ENCODE results near the gene IBA57.

Gene IBA57

DNA sequence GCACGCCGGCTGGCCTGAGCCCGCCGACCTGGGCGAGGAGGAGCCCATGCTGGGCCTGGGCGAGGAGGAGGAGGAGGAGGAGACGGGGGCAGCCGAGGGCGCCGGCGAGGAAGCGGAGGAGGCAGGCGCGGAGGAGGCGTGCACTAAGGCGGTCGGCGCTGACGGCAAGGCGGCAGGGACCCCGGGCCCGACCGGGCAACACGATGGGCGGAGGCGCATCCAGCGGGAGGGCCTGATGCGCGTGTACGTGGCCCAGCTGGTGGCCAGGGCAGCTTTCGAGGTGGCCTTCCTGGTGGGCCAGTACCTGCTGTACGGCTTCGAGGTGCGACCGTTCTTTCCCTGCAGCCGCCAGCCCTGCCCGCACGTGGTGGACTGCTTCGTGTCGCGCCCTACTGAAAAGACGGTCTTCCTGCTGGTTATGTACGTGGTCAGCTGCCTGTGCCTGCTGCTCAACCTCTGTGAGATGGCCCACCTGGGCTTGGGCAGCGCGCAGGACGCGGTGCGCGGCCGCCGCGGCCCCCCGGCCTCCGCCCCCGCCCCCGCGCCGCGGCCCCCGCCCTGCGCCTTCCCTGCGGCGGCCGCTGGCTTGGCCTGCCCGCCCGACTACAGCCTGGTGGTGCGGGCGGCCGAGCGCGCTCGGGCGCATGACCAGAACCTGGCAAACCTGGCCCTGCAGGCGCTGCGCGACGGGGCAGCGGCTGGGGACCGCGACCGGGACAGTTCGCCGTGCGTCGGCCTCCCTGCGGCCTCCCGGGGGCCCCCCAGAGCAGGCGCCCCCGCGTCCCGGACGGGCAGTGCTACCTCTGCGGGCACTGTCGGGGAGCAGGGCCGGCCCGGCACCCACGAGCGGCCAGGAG, 7.2 kb upstream of the IBA57 start:
- Mint-ChIP-seq H3K27me3 (no peaks in the 10 kb centered on the region), H3K4me3 (no peak overlapping the region), H3K36me3 (ENCODE audit: low read depth) (no peaks in the 10 kb centered on the region), H3K9me3 (no peaks in the 10 kb centered on the region), H3K4me1 (ENCODE audit: low read depth) (peaks cover 34% of the 10 kb centered on the region), H3K27ac (no peak overlapping the region)

DNA sequence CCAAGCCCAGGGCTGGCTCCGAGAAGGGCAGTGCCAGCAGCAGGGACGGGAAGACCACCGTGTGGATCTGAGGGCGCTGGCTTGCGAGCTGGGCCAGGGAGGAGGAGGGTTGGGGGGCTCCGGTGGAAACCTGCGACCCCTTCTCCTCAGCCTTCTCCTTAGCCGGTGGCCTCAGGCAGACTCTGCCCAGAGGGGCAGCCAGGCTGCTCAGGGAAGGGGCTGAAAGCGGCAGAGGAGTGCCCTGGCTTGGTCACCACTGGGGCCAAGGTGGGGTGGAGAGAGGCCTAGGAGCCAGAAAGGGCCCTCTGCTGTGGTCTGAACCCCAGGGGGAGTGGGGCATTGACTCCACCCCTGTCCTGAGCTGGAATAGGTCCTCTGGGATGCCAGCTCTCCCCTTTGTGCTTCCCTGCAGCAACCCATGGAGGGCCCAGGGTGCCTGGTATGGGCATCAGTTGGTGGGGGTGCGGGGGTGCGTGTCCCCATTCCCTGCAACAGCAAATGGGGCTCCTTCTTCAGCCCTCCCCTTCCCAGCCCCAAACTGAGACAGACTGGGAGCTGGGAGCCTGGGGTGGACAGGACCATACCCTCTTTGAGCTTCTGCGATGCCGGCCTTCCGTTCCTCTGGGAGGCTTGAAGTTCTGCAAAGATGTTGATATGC, 6.5 kb upstream of the IBA57 start:
- Mint-ChIP-seq H3K36me3 (ENCODE audit: low read depth) (no peaks in the 10 kb centered on the region), H3K27ac (no peak overlapping the region), H3K9me3 (no peaks in the 10 kb centered on the region), H3K4me3 (no peak overlapping the region), H3K4me1 (ENCODE audit: low read depth) (peaks cover 36% of the 10 kb centered on the region), H3K27me3 (no peaks in the 10 kb centered on the region)

DNA sequence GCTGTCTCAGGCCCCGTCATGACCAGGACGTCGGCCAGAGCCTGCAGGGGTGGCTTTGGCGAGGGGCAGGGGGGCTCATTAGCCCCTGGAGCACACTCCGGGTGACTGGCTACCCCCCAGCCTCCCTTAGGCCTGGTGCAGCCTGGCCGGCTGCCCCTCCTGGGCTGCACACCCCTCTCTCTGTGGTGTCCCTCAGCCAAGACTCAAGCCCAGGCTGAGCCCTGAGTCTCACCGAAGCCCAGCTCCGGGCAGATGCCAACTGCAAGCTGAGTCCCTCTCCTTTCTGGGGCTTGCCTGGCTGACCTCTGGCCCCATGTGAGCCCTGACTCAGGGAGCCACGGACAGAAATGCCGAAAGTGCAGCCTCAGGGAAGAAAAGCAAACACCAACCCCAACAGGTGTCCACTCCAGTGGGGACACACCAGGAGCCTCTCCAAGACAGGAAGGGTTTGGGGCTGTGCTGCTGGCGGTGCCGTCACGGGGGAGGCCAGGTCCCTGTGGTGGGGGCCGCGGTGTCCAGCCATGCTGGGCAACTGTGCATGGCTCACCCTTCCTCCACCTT, 5.3 kb upstream of the IBA57 start:
- Mint-ChIP-seq H3K27ac (no peak overlapping the region), H3K9me3 (no peaks in the 10 kb centered on the region), H3K4me1 (ENCODE audit: low read depth) (peaks cover 38% of the 10 kb centered on the region), H3K27me3 (no peaks in the 10 kb centered on the region), H3K4me3 (no peak overlapping the region), H3K36me3 (ENCODE audit: low read depth) (no peaks in the 10 kb centered on the region)

DNA sequence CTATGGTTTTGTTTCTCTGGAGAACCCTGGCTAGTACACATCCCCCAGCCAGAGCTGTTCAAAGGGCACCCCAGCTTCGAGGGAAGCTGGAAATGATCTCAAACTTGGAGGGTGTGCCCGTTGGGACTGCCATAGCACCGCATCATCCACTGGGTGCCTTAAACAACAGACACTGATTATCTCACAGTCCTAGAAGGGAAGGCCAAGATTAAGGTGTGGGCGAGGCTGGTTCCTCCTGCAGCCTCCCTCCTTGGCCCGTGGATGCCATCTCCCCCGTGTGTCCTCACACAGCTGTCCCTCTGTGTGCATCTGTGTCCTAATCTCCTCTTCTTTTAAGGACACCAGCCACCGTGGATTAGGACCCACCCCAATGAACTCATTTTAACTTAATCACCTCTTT, 4.2 kb upstream of the IBA57 start:
- no peak overlapping the region for H3K4me3 Mint-ChIP-seq
- no peak overlapping the region for H3K27ac Mint-ChIP-seq
- no peaks in the 10 kb centered on the region for H3K27me3 Mint-ChIP-seq
- peaks cover 29% of the 10 kb centered on the region for H3K4me1 Mint-ChIP-seq (ENCODE audit: low read depth)
- H3K9me3 Mint-ChIP-seq, result no peaks in the 10 kb centered on the region
- no peaks in the 10 kb centered on the region for H3K36me3 Mint-ChIP-seq (ENCODE audit: low read depth)

DNA sequence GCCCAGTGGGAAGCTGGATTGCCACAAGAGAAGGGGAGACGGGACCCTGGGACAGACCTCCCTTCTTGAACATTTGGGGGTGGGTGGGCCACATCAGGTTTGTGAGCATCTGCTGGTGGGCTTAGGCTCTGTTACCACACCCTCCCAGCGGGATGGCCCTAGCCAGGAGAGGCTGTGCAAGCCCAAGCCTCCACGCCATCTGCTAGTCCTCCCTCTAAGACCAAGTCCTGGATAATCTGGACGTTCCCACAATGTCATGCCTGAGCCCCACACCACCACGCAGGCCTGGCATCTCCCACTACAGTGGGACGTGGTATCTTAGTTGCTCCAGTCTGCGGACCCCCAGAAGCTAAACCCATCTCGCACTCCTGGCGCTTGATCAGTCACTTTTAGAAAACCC, 3.7 kb upstream of the IBA57 start:
- Mint-ChIP-seq H3K36me3 (ENCODE audit: low read depth) (no peaks in the 10 kb centered on the region), H3K4me1 (ENCODE audit: low read depth) (peaks cover 29% of the 10 kb centered on the region), H3K27me3 (no peaks in the 10 kb centered on the region), H3K4me3 (no peak overlapping the region), H3K27ac (no peak overlapping the region), H3K9me3 (no peaks in the 10 kb centered on the region)

DNA sequence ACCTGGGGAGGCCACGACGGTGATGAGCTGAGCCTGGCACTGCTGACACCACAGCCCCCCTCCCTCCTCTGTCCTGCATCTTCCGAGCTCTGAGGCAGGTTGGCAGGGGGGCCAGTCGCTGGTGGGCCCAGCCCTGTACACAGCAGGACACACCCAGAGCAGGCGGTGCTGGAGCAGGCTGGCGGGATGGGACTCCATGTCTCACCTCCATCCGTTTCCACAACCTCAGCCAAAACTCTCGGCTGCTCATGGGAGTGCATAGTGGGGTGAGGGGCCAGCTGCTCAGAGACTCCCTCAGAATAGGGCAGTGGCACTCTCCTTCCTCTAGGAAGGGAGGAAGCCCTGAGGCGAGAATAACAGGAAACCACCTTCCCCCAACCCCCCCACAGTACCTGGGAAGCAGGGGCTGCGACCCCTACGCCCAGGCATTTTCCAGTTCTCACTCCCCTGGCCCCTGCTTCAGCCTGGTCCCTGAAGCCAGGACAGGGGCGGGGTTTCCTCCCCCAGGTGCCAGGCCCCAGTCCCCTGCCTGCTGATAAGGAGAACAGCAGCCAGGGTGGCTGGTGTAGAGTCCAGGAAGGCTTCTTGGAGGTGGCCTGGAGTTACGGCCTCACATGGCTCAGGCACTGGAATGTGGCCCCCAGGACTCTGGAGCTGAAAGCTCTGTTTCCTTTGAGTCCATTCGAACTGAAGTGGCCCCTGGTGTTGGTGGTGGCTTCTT, 3.2 kb upstream of the IBA57 start:
- H3K4me3 Mint-ChIP-seq, result no peak overlapping the region
- H3K27me3 Mint-ChIP-seq, result no peaks in the 10 kb centered on the region
- H3K9me3 Mint-ChIP-seq, result no peaks in the 10 kb centered on the region
- H3K36me3 Mint-ChIP-seq (ENCODE audit: low read depth), result no peaks in the 10 kb centered on the region
- peaks cover 27% of the 10 kb centered on the region for H3K4me1 Mint-ChIP-seq (ENCODE audit: low read depth)
- H3K27ac Mint-ChIP-seq, result no peak overlapping the region

DNA sequence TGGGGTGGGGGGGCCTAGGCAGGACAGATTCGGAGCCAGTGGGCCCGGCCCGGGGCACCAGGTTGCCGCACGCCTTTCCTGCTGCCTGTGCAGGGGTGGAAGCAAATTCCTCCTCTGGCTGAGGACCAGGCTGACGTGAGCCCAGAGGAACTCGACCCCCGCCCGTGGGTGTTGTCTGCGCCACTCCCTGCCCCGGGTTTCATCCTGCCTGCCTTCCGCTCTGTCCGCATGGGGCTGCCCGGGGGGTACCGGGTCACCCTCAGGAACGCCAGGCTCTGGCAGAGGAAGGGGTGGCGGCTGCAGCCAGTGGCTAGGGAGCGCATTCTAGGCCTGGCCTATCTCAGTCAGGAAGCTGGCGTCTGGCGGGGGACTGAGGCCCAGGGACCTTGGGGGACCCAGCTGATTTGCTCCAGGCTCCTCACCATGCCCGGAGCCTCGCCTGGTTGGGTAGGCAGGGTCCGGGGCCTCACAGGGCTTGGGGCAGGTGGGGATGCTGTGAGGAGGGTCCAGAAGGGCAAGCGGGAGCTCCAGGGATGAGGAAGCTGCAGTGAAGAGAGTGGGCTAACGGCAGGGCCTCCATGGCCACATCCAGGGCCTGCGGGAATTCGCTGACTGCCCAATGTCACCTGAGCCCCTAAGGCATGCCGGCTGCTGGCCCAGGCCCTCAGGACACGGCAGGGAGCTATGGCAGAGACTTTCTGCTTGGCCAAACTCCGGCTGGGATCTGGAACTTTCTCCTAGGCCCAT, 2.4 kb upstream of the IBA57 start:
- Mint-ChIP-seq H3K4me3 (no peak overlapping the region), H3K4me1 (ENCODE audit: low read depth) (peaks cover 32% of the 10 kb centered on the region), H3K27ac (no peak overlapping the region), H3K9me3 (no peaks in the 10 kb centered on the region), H3K27me3 (no peaks in the 10 kb centered on the region), H3K36me3 (ENCODE audit: low read depth) (no peaks in the 10 kb centered on the region)

DNA sequence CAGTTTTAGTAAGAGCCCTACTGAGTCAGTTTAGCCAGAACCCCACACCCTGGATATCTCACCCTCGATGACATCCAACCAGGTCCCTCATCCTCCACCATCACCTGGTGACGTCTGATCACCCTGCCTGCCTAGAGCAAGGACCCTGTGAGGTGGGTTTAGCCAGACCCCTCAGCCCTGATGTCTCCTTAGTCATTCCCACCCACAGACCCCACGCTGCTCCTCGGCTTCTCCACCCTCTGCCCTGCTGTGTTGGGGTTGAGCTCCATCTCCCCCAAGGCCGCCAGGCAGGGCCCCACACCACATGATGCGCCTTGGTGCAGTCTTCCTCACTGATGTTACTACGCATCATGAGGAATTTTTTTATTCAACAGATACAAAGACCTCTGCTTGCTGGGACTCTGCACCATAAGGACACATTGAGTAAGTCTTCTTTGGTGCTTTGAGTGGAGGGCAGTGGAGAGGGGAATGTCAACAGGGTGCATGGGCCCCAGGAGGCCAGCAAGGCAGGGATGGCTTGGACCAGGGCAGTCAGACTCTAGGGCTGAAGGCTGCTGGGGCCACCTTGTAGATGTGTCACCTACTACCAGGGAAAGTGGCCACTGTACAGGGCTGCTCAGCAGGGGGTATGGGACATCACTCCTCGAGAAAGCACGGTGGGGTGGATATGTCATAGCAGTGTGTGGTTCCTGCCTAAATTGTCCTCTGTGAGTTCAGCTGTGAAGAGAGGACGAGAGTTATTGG, 1.7 kb upstream of the IBA57 start:
- H3K9me3 Mint-ChIP-seq, result no peaks in the 10 kb centered on the region
- H3K27ac Mint-ChIP-seq, result peak overlapping the region; percentile 95
- no peaks in the 10 kb centered on the region for H3K36me3 Mint-ChIP-seq (ENCODE audit: low read depth)
- no peaks in the 10 kb centered on the region for H3K27me3 Mint-ChIP-seq
- H3K4me3 Mint-ChIP-seq, result peak overlapping the region; percentile 86
- H3K4me1 Mint-ChIP-seq (ENCODE audit: low read depth), result peaks cover 35% of the 10 kb centered on the region

DNA sequence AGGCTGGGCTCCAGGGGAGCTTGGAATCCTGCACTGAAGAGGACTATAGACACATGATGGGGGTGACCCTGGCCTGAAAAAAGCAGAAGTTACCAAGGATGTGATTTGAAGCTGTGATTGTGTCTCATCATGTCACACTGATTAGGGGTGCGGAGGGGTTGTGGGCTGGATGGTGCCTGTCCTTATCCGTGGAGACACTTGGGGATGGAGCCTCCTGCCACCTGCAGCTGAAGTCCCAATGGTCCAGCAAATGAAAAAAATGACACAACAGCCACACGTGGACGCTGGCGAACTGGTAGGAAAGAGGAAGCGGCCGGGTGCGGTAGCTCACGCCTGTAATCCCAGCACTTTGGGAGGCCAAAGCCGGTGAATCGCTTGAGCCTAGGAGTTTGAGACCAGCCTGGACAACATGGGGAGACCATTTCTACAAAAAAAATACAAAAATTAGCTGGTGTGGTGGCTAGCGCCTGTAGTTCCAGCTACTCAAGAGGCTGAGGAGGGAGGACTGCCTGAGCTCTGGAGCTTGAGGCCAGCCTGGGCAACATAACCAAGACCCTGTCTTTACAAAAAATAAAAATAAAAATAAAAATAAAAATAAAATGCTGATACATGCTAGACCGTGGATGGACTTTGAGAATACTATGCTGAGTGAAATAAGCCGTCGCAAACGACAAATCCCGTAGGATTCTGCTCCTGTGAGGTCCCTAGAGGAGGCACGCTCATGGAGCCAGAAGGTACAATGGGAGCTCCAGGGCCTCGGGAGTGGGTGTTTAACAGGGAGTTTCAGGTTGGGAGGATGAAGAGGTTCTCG, 838 bp upstream of the IBA57 start:
- Mint-ChIP-seq H3K27me3 (no peaks in the 10 kb centered on the region), H3K4me3 (peak overlapping the region; percentile 86), H3K9me3 (no peaks in the 10 kb centered on the region), H3K36me3 (ENCODE audit: low read depth) (no peaks in the 10 kb centered on the region), H3K27ac (peak overlapping the region; percentile 95), H3K4me1 (ENCODE audit: low read depth) (peaks cover 39% of the 10 kb centered on the region)

DNA sequence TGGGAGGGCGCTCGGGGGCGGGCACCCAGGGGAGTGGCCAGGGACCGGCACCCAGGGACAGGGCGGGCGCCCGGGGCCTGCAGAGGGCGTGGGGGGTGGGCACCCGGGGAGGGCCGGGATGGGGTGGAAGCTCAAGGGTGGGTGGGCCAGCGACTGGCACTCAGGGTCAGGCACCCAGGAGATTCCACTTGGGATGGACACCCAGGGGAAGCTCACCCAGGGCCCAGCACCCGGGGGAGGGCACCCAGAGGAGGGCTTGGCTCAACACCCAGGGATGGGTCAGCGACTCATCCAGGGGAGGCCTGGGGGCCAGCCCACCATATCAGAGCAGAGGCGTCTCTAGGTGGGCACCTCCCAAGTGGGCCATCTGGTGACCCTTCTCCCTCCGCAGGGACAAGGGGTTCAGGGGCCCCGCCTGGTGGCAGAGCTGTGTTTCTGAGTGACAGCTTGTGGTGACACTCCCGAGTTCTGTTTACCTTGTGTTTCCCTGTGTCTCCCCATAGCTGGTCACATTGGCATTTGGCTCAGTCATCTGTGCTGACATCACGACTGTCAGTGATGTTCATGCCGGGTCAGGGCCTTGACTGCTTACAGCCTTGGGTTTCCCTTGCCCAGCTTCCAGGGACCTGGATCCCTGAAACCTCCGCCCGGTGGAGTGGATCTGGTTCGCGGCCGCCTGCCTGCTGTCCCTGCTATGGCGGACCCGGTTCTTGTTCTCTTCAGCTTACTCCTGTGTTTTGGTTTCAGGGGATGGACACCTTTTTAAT, 749 bp downstream of the IBA57 start:
- Mint-ChIP-seq H3K27ac (peak overlapping the region; percentile 68), H3K4me1 (ENCODE audit: low read depth) (peaks cover 39% of the 10 kb centered on the region), H3K4me3 (peak overlapping the region; percentile 79), H3K9me3 (no peaks in the 10 kb centered on the region), H3K27me3 (no peaks in the 10 kb centered on the region), H3K36me3 (ENCODE audit: low read depth) (no peaks in the 10 kb centered on the region)

DNA sequence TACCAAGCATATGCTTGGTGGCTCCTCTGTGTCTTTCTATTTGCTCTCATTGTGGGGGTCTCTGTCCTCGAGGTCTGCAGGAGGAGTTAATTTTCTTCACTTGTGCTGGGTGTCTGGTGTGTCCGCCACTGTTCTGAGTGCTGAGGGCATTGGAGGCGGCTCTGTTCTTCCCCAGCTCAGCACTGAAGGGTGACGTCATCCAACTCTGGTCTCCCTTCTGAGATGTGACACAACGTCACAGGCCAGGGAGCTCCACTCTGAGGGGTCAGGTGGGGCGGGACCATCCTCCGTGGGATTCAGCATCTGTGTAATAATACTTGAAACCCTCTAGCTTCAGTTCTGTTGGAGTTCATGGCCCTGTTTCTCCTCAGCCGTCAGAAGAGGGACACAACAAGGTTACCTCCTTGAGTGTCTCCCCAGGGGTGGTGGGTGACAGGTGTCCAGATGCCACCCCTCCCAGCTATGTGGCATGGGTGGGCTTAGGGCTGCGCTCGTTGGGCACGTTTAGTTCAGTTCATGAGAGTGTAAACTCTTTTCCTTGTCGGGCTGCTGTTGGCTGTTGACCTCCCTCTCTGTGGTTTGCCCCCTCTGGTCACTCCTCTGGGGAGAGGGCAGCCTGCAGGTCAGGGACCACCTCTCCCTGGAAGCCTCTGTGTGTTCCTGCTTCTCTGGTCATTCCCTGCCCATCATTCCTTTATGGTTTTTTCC, 3.1 kb downstream of the IBA57 start:
- no peaks in the 10 kb centered on the region for H3K36me3 Mint-ChIP-seq (ENCODE audit: low read depth)
- peaks cover 30% of the 10 kb centered on the region for H3K4me1 Mint-ChIP-seq (ENCODE audit: low read depth)
- H3K4me3 Mint-ChIP-seq, result no peak overlapping the region
- H3K27me3 Mint-ChIP-seq, result no peaks in the 10 kb centered on the region
- peak overlapping the region; percentile 63 for H3K27ac Mint-ChIP-seq
- no peaks in the 10 kb centered on the region for H3K9me3 Mint-ChIP-seq

DNA sequence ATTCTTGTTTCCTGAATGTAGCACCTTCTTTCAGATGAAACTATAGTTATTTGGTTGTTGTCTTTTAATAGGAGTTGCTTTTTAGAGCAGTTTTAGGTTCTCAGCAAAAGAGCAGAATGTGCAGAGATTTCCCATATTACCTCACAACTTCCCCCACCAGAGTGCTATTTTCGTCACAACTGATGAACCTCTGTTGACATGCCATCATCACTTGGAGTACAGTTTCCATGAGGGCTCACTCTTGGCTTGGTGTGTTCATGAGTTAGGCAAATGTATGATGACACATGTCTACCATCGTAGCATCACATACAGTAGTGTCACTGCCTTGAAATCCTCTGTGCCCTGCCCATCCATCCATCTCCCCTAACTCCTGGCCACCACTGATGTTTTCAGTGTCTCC, 3.7 kb downstream of the IBA57 start:
- H3K4me1 Mint-ChIP-seq (ENCODE audit: low read depth), result peaks cover 26% of the 10 kb centered on the region
- H3K27me3 Mint-ChIP-seq, result no peaks in the 10 kb centered on the region
- no peaks in the 10 kb centered on the region for H3K9me3 Mint-ChIP-seq
- no peak overlapping the region for H3K4me3 Mint-ChIP-seq
- peak overlapping the region; percentile 63 for H3K27ac Mint-ChIP-seq
- H3K36me3 Mint-ChIP-seq (ENCODE audit: low read depth), result no peaks in the 10 kb centered on the region

Measured in stimulated activated naive CD8-positive, alpha-beta T cell treated with anti-CD3 and anti-CD28 coated beads, Interleukin-15, Interleukin-2, amounts not matched to agents 100 ng/mL and 50 ng/mL, for 24 hours (primary cell).